GM06990 (cell line): ENCODE measurements around the gene R3HDM2.

Experiments used
- DNase-seq: peaks from one replicate; pipeline ENCODE4 v3.0.0-alpha.2; 2011; ENCODE audit not compliant: insufficient read length; ENCODE audit errors: extremely low read depth
- H3K27me3 ChIP-seq: replicated peaks from 2 replicates; pipeline ENCODE4 v1.6.0; 2011; ENCODE audit warnings: low read length; ENCODE audit not compliant: control insufficient read depth, insufficient read depth
- H3K36me3 ChIP-seq: 2 replicates; pipeline ENCODE4 v1.5.1; 2011; ENCODE audit warnings: low read length; ENCODE audit not compliant: control insufficient read depth, insufficient read depth
- H3K4me3 ChIP-seq: replicated peaks from 2 replicates; pipeline ENCODE4 v1.5.1; 2011; ENCODE audit warnings: low read depth, mild to moderate bottlenecking, control low read depth, low read length
- TF ChIP-seq, protein P1 (sequence below): IDR thresholded peaks from 2 replicates; pipeline ENCODE4 v1.5.1; 2011; ENCODE audit warnings: low read length, control low read depth, mild to moderate bottlenecking, inconsistent platforms; ENCODE audit not compliant: insufficient read depth, poor library complexity, severe bottlenecking

R3HDM2 gene

DNA sequence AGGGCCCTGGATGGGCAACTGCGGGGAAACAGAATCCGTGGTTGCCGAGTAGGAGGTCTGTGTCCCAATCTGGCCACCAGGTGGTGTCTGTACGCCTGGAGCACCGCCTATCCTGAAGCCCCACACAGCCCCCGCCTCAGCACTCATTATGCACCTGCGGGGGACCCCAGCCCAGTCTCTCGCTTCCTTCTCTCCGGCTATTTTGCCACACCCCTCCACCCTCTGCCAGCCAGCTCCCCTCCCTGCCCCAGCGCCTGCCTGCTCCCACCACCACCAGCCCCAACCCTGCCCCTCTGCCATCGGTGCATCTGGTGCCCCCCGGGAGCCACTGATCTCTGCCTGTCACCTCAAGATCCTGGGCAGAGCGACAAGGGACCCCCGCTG lies 216.5 kb downstream of the R3HDM2 start:
- H3K27me3 ChIP-seq: peaks cover 7% of the 10 kb centered on the region
- no peaks in the 10 kb centered on the region for H3K36me3 ChIP-seq
- DNase-seq: no peak
- TF ChIP-seq, protein P1, sequence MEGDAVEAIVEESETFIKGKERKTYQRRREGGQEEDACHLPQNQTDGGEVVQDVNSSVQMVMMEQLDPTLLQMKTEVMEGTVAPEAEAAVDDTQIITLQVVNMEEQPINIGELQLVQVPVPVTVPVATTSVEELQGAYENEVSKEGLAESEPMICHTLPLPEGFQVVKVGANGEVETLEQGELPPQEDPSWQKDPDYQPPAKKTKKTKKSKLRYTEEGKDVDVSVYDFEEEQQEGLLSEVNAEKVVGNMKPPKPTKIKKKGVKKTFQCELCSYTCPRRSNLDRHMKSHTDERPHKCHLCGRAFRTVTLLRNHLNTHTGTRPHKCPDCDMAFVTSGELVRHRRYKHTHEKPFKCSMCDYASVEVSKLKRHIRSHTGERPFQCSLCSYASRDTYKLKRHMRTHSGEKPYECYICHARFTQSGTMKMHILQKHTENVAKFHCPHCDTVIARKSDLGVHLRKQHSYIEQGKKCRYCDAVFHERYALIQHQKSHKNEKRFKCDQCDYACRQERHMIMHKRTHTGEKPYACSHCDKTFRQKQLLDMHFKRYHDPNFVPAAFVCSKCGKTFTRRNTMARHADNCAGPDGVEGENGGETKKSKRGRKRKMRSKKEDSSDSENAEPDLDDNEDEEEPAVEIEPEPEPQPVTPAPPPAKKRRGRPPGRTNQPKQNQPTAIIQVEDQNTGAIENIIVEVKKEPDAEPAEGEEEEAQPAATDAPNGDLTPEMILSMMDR: peak; percentile 83
- H3K4me3 ChIP-seq: no peak overlapping the region

DNA sequence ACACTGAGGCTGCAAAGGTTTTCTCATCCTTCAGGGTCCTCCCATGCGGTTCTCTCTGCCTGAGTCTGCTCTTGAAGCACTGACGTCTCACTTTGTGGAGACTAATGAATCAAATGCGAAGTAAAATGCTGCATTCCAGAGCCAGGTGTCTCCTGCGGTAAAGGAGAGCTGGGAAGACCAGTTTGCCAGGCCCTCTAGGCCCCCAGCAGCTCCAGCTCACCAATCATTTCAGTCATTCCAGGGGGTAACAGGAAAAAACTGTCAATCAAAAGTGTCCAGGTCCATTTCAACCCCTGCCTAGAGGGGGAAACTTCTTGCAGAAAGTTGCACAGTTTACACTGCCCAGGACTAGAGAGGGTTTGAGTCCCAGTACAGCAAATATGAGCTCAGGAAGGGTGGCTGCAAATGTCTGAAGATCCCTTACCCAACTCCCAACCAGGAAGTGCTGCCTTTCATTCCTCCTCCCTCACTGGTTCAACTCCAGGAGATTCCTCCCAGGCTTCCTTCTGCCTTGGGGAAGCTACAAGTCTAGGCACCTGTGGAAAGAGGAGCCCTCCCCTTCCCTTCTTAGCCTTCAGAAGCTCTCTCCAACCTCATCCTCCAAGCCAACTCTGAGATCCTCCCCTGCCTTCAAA lies 217.0 kb downstream of the R3HDM2 start:
- no peak overlapping the region for H3K4me3 ChIP-seq
- TF ChIP-seq, protein P1: no peak
- H3K36me3 ChIP-seq: no peaks in the 10 kb centered on the region

DNA sequence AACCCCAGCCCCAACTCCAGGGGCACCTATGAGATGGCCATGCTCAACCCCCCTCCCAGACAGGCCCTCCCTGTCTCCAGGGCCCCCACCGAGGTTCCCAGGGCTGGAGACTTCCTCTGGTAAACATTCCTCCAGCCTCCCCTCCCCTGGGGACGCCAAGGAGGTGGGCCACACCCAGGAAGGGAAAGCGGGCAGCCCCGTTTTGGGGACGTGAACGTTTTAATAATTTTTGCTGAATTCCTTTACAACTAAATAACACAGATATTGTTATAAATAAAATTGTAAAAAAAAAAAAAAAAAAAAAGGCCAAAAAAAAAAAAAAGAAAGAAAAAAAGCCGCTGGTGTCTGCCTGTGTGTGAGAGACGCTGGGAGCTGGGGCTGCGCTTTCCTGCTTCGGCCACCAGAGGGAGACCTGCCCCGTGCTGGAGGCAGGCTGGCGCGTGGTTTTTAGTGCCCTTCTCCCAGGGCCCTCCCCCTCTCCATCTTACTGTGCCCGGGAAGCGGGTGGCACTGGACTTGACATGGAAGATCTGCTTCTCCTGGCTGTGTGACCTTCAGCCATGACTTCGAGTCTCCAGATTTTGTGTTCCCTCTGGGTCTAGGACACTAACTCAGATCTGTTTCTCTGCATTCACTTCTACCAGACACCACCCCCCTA lies 217.7 kb downstream of the R3HDM2 start:
- H3K4me3 ChIP-seq: no peak overlapping the region
- peak; percentile 75 for DNase-seq
- H3K36me3 ChIP-seq: no peaks in the 10 kb centered on the region
- TF ChIP-seq, protein P1: peak; percentile 99
- peaks cover 7% of the 10 kb centered on the region for H3K27me3 ChIP-seq

More for the DNA sequence above, 217.0 kb downstream of the R3HDM2 start:
- H3K27me3 ChIP-seq: peaks cover 7% of the 10 kb centered on the region
- no peak for DNase-seq

DNA sequence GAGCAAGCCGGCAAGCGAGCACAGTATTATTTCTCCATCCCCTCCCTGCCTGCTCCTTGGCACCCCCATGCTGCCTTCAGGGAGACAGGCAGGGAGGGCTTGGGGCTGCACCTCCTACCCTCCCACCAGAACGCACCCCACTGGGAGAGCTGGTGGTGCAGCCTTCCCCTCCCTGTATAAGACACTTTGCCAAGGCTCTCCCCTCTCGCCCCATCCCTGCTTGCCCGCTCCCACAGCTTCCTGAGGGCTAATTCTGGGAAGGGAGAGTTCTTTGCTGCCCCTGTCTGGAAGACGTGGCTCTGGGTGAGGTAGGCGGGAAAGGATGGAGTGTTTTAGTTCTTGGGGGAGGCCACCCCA lies 218.2 kb downstream of the R3HDM2 start:
- DNase-seq: no peak
- TF ChIP-seq, protein P1: no peak
- Histone ChIP-seq H3K4me3 (no peak overlapping the region), H3K27me3 (peaks cover 5% of the 10 kb centered on the region), H3K36me3 (no peaks in the 10 kb centered on the region)

DNA sequence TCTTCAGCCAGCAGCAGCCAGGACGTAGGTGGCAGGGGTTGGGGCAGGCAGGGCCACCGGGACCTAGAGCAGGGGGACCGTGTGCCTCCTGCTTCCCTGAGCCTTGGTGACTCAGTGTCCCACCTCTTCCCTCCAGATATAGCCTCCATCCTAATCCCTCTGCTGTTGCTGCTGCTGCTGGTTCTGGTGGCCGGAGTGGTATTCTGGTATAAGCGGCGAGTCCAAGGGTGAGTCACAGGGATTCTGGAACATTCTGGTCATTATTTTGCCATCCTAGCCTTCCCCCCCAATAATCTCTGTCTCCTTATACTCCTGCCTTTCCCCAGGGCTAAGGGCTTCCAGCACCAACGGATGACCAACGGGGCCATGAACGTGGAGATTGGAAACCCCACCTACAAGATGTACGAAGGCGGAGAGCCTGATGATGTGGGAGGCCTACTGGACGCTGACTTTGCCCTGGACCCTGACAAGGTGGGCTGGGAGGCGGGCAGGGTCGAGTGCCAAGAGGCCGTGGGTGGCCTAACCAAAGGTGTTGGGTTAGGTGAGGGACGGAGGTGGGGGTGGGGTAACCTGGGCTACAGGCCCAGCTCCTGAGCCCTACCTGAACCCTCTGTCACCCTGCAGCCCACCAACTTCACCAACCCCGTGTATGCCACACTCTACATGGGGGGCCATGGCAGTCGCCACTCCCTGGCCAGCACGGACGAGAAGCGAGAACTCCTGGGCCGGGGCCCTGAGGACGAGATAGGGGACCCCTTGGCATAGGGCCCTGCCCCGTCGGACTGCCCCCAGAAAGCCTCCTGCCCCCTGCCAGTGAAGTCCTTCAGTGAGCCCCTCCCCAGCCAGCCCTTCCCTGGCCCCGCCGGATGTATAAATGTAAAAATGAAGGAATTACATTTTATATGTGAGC lies 218.8 kb downstream of the R3HDM2 start:
- DNase-seq: no peak
- TF ChIP-seq, protein P1: no peak
- Histone ChIP-seq H3K36me3 (no peaks in the 10 kb centered on the region), H3K27me3 (peaks cover 3% of the 10 kb centered on the region), H3K4me3 (no peak overlapping the region)
